Colonic mucosa (tissue), 4 donors: Measurements from ENCODE around the gene NUBP1. TPM values are rescaled to one million over a fixed set of nuclear protein-coding genes. Genes with fewer than 3 reads are reported as not detected.

Source experiments
- DNase-seq: peaks from one replicate; pipeline ENCODE4 v3.0.0-alpha.2; 2020
- H3K27ac ChIP-seq: fragments of 200-600 bp; one replicate; pipeline ENCODE4 v1.8.0; 2021
- H3K27me3 ChIP-seq: fragments of 200-600 bp; one replicate; pipeline ENCODE4 v1.8.0; 2021
- H3K36me3 ChIP-seq: fragments of 200-600 bp; one replicate; pipeline ENCODE4 v1.8.0; 2021
- H3K4me1 ChIP-seq: fragments of 200-600 bp; one replicate; pipeline ENCODE4 v1.8.0; 2021; ENCODE audit warnings: mild to moderate bottlenecking
- H3K4me3 ChIP-seq: fragments of 200-600 bp; one replicate; pipeline ENCODE4 v1.8.0; 2021
- H3K9ac ChIP-seq, 2 donors: one replicate each; pipeline ENCODE4 v1.7.0; 2013; ENCODE audit warnings: control low read depth in 2 of 2, low read depth in 2 of 2, low read length in 2 of 2
- H3K9me3 ChIP-seq: fragments of 200-600 bp; one replicate; pipeline ENCODE4 v1.8.0; 2021
- intact Hi-C: fragments of 100-400 bp; cut with DNase I; formaldehyde crosslinking; loops from one replicate; pipeline ENCODE4 v1.14.1; 2022
- total RNA-seq, 2 donors: library from RNA; stranded (reverse); fragmentation: NEBNext Ultra II Directional in 1 of 2; extraction: Animal tissue kit (Norgen Biotek cat#: 25700) in 1 of 2; gene quantifications; one replicate each; pipeline ENCODE4 v1.2.1, GENCODE V29; 2021
- TF ChIP-seq, protein P1 (sequence below): fragments of 200-600 bp; IDR thresholded peaks from one replicate; pipeline ENCODE4 v1.8.0; 2022; ENCODE audit warnings: antibody characterized with exemption, mild to moderate bottlenecking
- donor health status: healthy.
- donor health status: DM: no; HTN: no; CAD: no.
- donor health status: DM: no; HTN: no; CAD: no.

Gene NUBP1
- total RNA-seq, 2 donors from 2014 or later: 28.4 to 28.7 TPM

- intact Hi-C loops: no loop called here
- TF ChIP-seq, protein P1, sequence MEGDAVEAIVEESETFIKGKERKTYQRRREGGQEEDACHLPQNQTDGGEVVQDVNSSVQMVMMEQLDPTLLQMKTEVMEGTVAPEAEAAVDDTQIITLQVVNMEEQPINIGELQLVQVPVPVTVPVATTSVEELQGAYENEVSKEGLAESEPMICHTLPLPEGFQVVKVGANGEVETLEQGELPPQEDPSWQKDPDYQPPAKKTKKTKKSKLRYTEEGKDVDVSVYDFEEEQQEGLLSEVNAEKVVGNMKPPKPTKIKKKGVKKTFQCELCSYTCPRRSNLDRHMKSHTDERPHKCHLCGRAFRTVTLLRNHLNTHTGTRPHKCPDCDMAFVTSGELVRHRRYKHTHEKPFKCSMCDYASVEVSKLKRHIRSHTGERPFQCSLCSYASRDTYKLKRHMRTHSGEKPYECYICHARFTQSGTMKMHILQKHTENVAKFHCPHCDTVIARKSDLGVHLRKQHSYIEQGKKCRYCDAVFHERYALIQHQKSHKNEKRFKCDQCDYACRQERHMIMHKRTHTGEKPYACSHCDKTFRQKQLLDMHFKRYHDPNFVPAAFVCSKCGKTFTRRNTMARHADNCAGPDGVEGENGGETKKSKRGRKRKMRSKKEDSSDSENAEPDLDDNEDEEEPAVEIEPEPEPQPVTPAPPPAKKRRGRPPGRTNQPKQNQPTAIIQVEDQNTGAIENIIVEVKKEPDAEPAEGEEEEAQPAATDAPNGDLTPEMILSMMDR: no peak
- Histone ChIP-seq H3K4me3 (no peak overlapping the region), H3K9me3 (no peaks in the 10 kb centered on the region), H3K4me1 (no peaks in the 10 kb centered on the region), H3K27ac (no peak overlapping the region), H3K36me3 (no peaks in the 10 kb centered on the region), H3K27me3 (no peaks in the 10 kb centered on the region), H3K9ac (no peak overlapping the region)
- DNase-seq: no peak
Measured at GRCh38 chr16:10806698-10807097, 63.1 kb downstream of the NUBP1 start.

DNA sequence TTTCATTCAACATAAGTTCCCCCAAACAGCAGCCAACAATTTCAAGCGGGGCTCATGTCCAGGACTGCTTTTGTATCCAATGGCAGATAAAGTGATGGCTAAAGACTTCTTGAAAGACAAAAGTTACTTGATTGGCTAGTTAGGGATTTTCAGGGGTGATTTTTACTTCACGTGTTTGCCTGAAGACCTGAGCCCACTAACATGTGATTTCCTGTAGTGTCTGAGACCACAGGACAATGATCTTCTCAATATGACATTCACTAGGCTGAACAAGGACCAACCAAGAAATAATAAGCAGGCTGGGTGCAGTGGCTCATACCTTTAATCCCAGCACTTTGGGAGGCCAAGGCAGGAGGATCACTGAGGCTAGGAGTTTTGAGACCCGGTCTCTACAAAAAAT is 64.6 kb downstream of the NUBP1 start:
- H3K9me3 ChIP-seq: no peaks in the 10 kb centered on the region
- intact Hi-C loops: no loop called here
- no peak for DNase-seq
- no peaks in the 10 kb centered on the region for H3K27me3 ChIP-seq
- H3K4me3 ChIP-seq: no peak overlapping the region
- no peaks in the 10 kb centered on the region for H3K36me3 ChIP-seq
- H3K9ac ChIP-seq: no peak overlapping the region
- TF ChIP-seq, protein P1: no peak
- no peaks in the 10 kb centered on the region for H3K4me1 ChIP-seq
- no peak overlapping the region for H3K27ac ChIP-seq

DNA sequence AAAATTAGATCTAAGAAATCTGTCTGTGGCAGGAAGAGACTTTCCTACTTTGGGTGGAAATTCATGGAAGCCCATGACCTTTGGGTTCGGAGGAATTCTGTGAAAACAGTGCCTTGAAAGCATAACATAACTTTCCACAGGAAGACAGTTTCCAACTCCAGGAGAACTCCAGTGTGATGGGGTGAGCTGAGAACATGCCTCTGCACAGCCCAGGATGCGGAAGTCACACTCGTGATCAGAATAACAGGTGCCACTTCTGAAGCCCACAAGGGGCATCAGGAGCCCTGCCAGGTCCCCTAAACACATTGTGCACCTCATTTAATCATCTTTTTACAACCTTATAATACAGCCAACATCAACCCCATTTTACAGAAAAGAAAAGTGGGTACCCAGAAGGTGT is 65.2 kb downstream of the NUBP1 start:
- no peaks in the 10 kb centered on the region for H3K9me3 ChIP-seq
- H3K36me3 ChIP-seq: no peaks in the 10 kb centered on the region
- H3K4me3 ChIP-seq: no peak overlapping the region
- no peak for DNase-seq
- intact Hi-C loops: no loop called here
- no peak overlapping the region for H3K27ac ChIP-seq
- TF ChIP-seq, protein P1: no peak
- no peaks in the 10 kb centered on the region for H3K4me1 ChIP-seq
- no peak overlapping the region for H3K9ac ChIP-seq
- no peaks in the 10 kb centered on the region for H3K27me3 ChIP-seq

- H3K9ac ChIP-seq: no peak overlapping the region
- TF ChIP-seq, protein P1: no peak
- intact Hi-C loops: no loop called here
Measured at GRCh38 chr16:10809706-10810105, 66.1 kb downstream of the NUBP1 start.

GRCh38 chr16:10812312-10813098 is 68.9 kb downstream of the NUBP1 start:
- H3K27ac ChIP-seq: no peak overlapping the region
- TF ChIP-seq, protein P1: no peak

More at GRCh38 chr16:10809706-10810105, 66.1 kb downstream of the NUBP1 start:
- H3K4me1 ChIP-seq: no peaks in the 10 kb centered on the region
- no peaks in the 10 kb centered on the region for H3K27me3 ChIP-seq
- H3K4me3 ChIP-seq: no peak overlapping the region
- H3K36me3 ChIP-seq: no peaks in the 10 kb centered on the region
- no peak overlapping the region for H3K27ac ChIP-seq
- H3K9me3 ChIP-seq: no peaks in the 10 kb centered on the region
- no peak for DNase-seq

More at GRCh38 chr16:10812312-10813098, 68.9 kb downstream of the NUBP1 start:
- Histone ChIP-seq H3K4me1 (no peaks in the 10 kb centered on the region), H3K36me3 (no peaks in the 10 kb centered on the region), H3K27me3 (no peaks in the 10 kb centered on the region), H3K9ac (no peak overlapping the region), H3K4me3 (no peak overlapping the region), H3K9me3 (no peaks in the 10 kb centered on the region)
- no peak for DNase-seq
- intact Hi-C loops: no loop called here
